HepG2 (cell line): ENCODE results near the gene SLC25A47. TPM values are rescaled to one million over a fixed set of nuclear protein-coding genes. Genes with fewer than 3 reads are reported as not detected.

Source experiments
- CAMTA2 ChIP-seq: sonication (generic); formaldehyde crosslinking; IDR thresholded peaks from 2 replicates; pipeline ENCODE4 v1.4.0; 2020; ENCODE audit warnings: mild to moderate bottlenecking, missing genetic modification reagents, borderline replicate concordance
- HMGXB4 ChIP-seq, 2 experiments: sonication (generic) in 1 of 2; formaldehyde crosslinking in 1 of 2; IDR thresholded peaks; 2 replicates each; pipeline versions ENCODE4 v1.4.0 to v1.6.1; 2018 to 2020; ENCODE audit warnings: missing genetic modification reagents in 2 of 2, borderline replicate concordance in 1 of 2, low read depth in 1 of 2, mild to moderate bottlenecking in 1 of 2, missing biosample characterization in 1 of 2
- MXI1 ChIP-seq: IDR thresholded peaks from 3 replicates; pipeline ENCODE4 v1.6.1; 2012; ENCODE audit warnings: low read depth, low read length, inconsistent platforms, borderline replicate concordance
- PAWR ChIP-seq: sonication (generic); formaldehyde crosslinking; IDR thresholded peaks from 2 replicates; pipeline ENCODE4 v1.4.0; 2020; ENCODE audit warnings: missing genetic modification reagents, mild to moderate bottlenecking, borderline replicate concordance
- SRSF1 ChIP-seq: fragments of 200-400 bp; formaldehyde crosslinking; optimal IDR thresholded peaks from 2 replicates; pipeline ENCODE3; 2017; ENCODE audit warnings: mild to moderate bottlenecking, low read depth, low read length, moderate library complexity
- SRSF9 ChIP-seq: fragments of 200-400 bp; formaldehyde crosslinking; IDR thresholded peaks from 2 replicates; pipeline ENCODE4 v1.6.1; 2018; ENCODE audit warnings: borderline replicate concordance, mild to moderate bottlenecking, low read depth, low read length; ENCODE audit not compliant: insufficient read depth, poor library complexity, severe bottlenecking
- YEATS4 ChIP-seq: sonication (generic); formaldehyde crosslinking; IDR thresholded peaks from 2 replicates; pipeline ENCODE4 v1.4.0; 2020; ENCODE audit warnings: missing genetic modification reagents, borderline replicate concordance
- ZNF331 ChIP-seq: sonication (generic); formaldehyde crosslinking; IDR thresholded peaks from 2 replicates; pipeline ENCODE4 v1.4.0; 2020; ENCODE audit warnings: missing genetic modification reagents
- ZNF337 ChIP-seq: sonication (generic); formaldehyde crosslinking; IDR thresholded peaks from 2 replicates; pipeline ENCODE4 v1.5.1; 2020; ENCODE audit warnings: missing genetic modification reagents, low read depth, mild to moderate bottlenecking, borderline replicate concordance
- ZNF512 ChIP-seq: sonication (generic); formaldehyde crosslinking; IDR thresholded peaks from 2 replicates; pipeline ENCODE4 v1.4.0; 2020; ENCODE audit warnings: mild to moderate bottlenecking, missing genetic modification reagents
- ZNF687 ChIP-seq: sonication (generic); formaldehyde crosslinking; IDR thresholded peaks from 2 replicates; pipeline ENCODE4 v1.5.1; 2020; ENCODE audit warnings: mild to moderate bottlenecking, missing genetic modification reagents, moderate library complexity
- polyA plus RNA-seq, 8 experiments: library from polyadenylated mRNA; depleted of rRNA in 3 of 8; stranded (reverse) in 7 of 8; unstranded in 1 of 8; fragments of >200 nt; fragmentation: Illumina TruSeq in 4 of 8; extraction: Trizol in 4 of 8; gene quantifications; 2 replicates each; pipeline versions ENCODE4 v1.2.1 to v1.2.3, GENCODE V29; 2011 to 2016; ENCODE audit warnings: low read depth in 4 of 8, missing spikeins in 1 of 8, mixed read lengths in 1 of 8; ENCODE audit not compliant: insufficient read depth in 1 of 8
- total RNA-seq, 5 experiments: library from RNA; depleted of rRNA; stranded (reverse); fragments of >200 nt; fragmentation: Illumina TruSeq; extraction: Trizol; gene quantifications; 2 replicates each; pipeline ENCODE4 v1.2.3, GENCODE V29; 2016; ENCODE audit warnings: low read depth in 1 of 5
- TF ChIP-seq, protein P1 (sequence below): sonication (generic); formaldehyde crosslinking; IDR thresholded peaks from 2 replicates; pipeline ENCODE4 v1.4.0; 2020; ENCODE audit warnings: mild to moderate bottlenecking, missing genetic modification reagents
- TF ChIP-seq, protein P2 (sequence below): sonication (generic); formaldehyde crosslinking; IDR thresholded peaks from 2 replicates; pipeline ENCODE4 v1.5.0; 2020; ENCODE audit warnings: mild to moderate bottlenecking, missing genetic modification reagents

The SLC25A47 gene
- total and polyA plus RNA-seq, 2 of the 13 experiments (the other 11 are each of a cell fraction or from before 2014, with no cell fraction given): 1.0 to 1.7 TPM

GRCh38 chr14:100317912-100318808 lies 5.0 kb upstream of the SLC25A47 start (continued):
- TF ChIP-seq HMGXB4 (CRISPR knock-in tag; IDR thresholded peaks at IDR 0.05; ENCODE audit: borderline replicate concordance in 1 of 2, low read depth in 1 of 2) (peak; percentile 79 to 80), SRSF1 (peak; percentile 35), SRSF9 (no peak), ZNF687 (peak; percentile 84), CAMTA2 (CRISPR knock-in tag) (no peak), PAWR (CRISPR knock-in tag) (no peak), ZNF512 (CRISPR knock-in tag) (no peak), MXI1 (no peak), ZNF337 (no peak), ZNF331 (0 out of 2 replicates have a peak, but pooled peaks have one; percentile 48), YEATS4 (CRISPR knock-in tag) (0 out of 2 replicates have a peak, but pooled peaks have one; percentile 30)
- TF ChIP-seq, protein P1, sequence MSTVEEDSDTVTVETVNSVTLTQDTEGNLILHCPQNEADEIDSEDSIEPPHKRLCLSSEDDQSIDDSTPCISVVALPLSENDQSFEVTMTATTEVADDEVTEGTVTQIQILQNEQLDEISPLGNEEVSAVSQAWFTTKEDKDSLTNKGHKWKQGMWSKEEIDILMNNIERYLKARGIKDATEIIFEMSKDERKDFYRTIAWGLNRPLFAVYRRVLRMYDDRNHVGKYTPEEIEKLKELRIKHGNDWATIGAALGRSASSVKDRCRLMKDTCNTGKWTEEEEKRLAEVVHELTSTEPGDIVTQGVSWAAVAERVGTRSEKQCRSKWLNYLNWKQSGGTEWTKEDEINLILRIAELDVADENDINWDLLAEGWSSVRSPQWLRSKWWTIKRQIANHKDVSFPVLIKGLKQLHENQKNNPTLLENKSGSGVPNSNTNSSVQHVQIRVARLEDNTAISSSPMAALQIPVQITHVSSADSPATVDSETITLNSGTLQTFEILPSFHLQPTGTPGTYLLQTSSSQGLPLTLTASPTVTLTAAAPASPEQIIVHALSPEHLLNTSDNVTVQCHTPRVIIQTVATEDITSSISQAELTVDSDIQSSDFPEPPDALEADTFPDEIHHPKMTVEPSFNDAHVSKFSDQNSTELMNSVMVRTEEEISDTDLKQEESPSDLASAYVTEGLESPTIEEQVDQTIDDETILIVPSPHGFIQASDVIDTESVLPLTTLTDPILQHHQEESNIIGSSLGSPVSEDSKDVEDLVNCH (CRISPR knock-in tag): no peak
- TF ChIP-seq, protein P2, sequence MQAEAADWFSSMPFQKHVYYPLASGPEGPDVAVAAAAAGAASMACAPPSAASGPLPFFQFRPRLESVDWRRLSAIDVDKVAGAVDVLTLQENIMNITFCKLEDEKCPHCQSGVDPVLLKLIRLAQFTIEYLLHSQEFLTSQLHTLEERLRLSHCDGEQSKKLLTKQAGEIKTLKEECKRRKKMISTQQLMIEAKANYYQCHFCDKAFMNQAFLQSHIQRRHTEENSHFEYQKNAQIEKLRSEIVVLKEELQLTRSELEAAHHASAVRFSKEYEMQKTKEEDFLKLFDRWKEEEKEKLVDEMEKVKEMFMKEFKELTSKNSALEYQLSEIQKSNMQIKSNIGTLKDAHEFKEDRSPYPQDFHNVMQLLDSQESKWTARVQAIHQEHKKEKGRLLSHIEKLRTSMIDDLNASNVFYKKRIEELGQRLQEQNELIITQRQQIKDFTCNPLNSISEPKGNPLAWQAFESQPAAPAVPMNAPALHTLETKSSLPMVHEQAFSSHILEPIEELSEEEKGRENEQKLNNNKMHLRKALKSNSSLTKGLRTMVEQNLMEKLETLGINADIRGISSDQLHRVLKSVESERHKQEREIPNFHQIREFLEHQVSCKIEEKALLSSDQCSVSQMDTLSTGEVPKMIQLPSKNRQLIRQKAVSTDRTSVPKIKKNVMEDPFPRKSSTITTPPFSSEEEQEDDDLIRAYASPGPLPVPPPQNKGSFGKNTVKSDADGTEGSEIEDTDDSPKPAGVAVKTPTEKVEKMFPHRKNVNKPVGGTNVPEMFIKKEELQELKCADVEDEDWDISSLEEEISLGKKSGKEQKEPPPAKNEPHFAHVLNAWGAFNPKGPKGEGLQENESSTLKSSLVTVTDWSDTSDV (CRISPR knock-in tag): no peak
